Choroid plexus epithelial cell (primary cell): ENCODE measurements around the gene RMDN3.

Experiments used
- DNase-seq: peaks from one replicate; pipeline ENCODE4 v3.0.0-alpha.2; 2010; ENCODE audit warnings: low read depth
- H3K4me3 ChIP-seq: 2 replicates; pipeline ENCODE4 v1.5.1; 2011; ENCODE audit warnings: low read depth, mild to moderate bottlenecking, control low read depth, low read length, moderate library complexity
- TF ChIP-seq, protein P1 (sequence below): conservative IDR thresholded peaks from 2 replicates; pipeline ENCODE4 v1.5.1; 2011; ENCODE audit warnings: low read depth, mild to moderate bottlenecking, control low read depth, inconsistent platforms, low read length, moderate library complexity

RMDN3 gene

DNA sequence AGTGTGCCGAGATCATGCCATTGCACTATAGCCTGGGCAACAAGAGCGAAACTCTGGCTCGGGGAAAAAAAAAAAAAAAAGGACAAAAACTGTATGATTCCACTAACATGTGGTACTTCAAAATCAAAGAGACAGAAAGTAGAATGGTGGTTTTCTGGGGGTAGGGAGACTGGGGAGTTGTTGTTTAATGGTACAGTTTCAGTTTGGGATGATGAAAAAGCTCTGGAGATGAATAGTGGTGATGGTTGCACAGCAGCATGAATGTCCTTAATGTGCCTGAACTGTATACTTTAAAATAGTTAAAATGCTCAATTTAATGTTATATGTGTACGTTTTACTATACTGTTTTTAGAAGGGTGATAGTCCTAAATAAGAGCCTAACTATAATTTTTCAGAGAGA lies 32.7 kb downstream of the RMDN3 start:
- no peak for DNase-seq
- H3K4me3 ChIP-seq, result no peak overlapping the region
- TF ChIP-seq, protein P1, sequence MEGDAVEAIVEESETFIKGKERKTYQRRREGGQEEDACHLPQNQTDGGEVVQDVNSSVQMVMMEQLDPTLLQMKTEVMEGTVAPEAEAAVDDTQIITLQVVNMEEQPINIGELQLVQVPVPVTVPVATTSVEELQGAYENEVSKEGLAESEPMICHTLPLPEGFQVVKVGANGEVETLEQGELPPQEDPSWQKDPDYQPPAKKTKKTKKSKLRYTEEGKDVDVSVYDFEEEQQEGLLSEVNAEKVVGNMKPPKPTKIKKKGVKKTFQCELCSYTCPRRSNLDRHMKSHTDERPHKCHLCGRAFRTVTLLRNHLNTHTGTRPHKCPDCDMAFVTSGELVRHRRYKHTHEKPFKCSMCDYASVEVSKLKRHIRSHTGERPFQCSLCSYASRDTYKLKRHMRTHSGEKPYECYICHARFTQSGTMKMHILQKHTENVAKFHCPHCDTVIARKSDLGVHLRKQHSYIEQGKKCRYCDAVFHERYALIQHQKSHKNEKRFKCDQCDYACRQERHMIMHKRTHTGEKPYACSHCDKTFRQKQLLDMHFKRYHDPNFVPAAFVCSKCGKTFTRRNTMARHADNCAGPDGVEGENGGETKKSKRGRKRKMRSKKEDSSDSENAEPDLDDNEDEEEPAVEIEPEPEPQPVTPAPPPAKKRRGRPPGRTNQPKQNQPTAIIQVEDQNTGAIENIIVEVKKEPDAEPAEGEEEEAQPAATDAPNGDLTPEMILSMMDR, result no peak

- TF ChIP-seq, protein P1, result no peak
- no peak overlapping the region for H3K4me3 ChIP-seq
- peak; percentile 3 for DNase-seq
Measured at GRCh38 chr15:40721701-40722100, 33.4 kb downstream of the RMDN3 start.

DNA sequence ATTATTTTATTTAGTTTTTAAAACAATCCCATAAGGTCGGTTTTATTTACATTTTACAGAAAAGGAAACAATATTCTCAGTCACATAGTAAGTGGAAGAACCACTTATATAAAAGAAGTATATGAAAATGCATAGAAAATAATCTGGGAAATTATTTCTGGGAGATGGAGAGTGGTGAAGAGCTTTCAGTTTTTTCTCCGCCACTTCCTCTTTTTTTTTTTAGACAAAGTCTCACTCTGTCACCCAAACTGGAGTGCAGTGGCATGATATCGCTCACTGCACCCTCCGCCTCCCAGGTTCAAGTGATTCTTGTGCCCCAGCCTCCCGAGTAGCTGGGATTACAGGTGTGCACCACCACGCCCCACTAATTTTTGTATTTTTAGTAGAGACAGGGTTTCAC lies 38.9 kb downstream of the RMDN3 start:
- TF ChIP-seq, protein P1, result no peak
- no peak overlapping the region for H3K4me3 ChIP-seq
- no peak for DNase-seq

- TF ChIP-seq, protein P1, result no peak
- no peak overlapping the region for H3K4me3 ChIP-seq
- no peak for DNase-seq
Measured at GRCh38 chr15:40714144-40714543, 40.9 kb downstream of the RMDN3 start.

- TF ChIP-seq, protein P1, result no peak
- no peak for DNase-seq
- H3K4me3 ChIP-seq, result no peak overlapping the region
Measured at GRCh38 chr15:40706121-40706520, 48.9 kb downstream of the RMDN3 start.

- TF ChIP-seq, protein P1, result peak; percentile 44
- DNase-seq, result peak; percentile 61
- no peak overlapping the region for H3K4me3 ChIP-seq
Measured at GRCh38 chr15:40702077-40702476, 53.0 kb downstream of the RMDN3 start.

DNA sequence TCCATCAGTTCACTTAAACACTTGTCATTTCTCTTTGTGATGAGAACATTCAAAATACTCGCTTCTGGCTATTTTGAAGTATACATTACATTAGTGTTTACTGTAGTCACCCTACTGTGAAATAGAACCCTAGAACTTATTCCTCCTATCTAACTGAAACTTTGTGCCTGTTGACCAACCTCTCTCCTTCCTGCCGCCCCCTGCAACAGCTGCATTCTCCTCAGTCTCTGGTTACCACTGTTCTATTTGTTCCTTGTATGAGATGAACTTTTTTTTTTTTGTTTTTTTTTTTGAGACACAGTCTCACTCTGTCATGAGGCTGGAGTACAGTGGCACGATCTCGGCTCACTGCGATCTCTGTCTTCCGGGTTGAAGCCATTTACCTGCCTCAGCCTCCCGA lies 57.1 kb downstream of the RMDN3 start:
- DNase-seq, result no peak
- H3K4me3 ChIP-seq, result no peak overlapping the region
- TF ChIP-seq, protein P1, result no peak
